Neural progenitor cell (in vitro differentiated cells): Measurements from ENCODE around the gene TEAD1.

Experiments
- EZH2 ChIP-seq: fragments of 200-600 bp; sonication (generic); IDR thresholded peaks from 2 replicates; pipeline ENCODE4 v1.6.1; 2017; ENCODE audit warnings: antibody characterized with exemption, mild to moderate bottlenecking, moderate library complexity
- EZH2phosphoT487 ChIP-seq: fragments of 200-600 bp; sonication (generic); IDR thresholded peaks from 2 replicates; pipeline ENCODE4 v1.6.1; 2017; ENCODE audit warnings: antibody characterized with exemption
- TF ChIP-seq, protein P1 (sequence below): fragments of 200-600 bp; sonication (generic); IDR thresholded peaks from 2 replicates; pipeline ENCODE4 v1.5.1; 2017; ENCODE audit warnings: antibody characterized with exemption, mild to moderate bottlenecking

DNA sequence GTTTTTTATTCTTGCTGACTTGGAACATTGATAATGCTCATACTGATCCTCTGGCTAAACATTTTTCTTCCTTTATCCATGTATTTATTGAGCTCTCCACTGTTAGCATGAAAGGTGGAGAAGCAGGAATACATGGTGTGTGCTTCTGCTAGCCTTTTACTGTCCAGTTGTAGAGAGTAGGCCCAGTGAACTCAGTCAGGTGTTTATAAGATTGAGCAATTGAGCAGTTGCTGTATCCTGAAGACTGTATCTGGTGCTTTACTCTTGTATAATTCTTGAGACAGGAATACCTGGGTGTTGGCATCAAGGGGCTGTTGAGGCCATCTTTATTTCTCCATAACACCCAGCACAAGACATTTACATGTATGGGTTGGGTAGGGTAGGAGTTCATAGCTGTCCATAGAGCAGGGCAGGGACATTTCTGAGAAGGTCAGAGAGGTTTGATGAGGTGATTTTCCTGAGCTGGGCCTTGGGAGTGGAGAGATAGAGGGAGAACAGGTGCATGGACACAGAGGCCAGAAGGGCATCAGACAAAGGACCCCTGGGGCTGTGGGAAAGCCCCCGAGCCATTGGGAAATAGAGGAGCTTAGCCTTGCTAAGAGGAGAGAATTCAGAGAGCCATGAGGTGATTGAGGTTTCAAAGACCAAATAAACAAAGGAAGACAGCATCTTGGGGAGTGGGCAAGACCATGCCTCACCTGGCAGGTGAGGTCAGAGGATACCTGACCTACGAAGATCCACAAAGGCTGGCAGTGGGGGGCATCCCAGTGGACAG, 155.5 kb downstream of the TEAD1 start:
- TF ChIP-seq, protein P1, sequence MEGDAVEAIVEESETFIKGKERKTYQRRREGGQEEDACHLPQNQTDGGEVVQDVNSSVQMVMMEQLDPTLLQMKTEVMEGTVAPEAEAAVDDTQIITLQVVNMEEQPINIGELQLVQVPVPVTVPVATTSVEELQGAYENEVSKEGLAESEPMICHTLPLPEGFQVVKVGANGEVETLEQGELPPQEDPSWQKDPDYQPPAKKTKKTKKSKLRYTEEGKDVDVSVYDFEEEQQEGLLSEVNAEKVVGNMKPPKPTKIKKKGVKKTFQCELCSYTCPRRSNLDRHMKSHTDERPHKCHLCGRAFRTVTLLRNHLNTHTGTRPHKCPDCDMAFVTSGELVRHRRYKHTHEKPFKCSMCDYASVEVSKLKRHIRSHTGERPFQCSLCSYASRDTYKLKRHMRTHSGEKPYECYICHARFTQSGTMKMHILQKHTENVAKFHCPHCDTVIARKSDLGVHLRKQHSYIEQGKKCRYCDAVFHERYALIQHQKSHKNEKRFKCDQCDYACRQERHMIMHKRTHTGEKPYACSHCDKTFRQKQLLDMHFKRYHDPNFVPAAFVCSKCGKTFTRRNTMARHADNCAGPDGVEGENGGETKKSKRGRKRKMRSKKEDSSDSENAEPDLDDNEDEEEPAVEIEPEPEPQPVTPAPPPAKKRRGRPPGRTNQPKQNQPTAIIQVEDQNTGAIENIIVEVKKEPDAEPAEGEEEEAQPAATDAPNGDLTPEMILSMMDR: no peak
- TF ChIP-seq EZH2 (no peak), EZH2phosphoT487 (no peak)
